AG09309 (cell line): ENCODE results near the gene PTMA.

Source experiments
- DNase-seq: peaks from one replicate; pipeline ENCODE4 v3.0.0-alpha.2; 2010; ENCODE audit warnings: low read depth
- H3K4me3 ChIP-seq: 2 replicates; pipeline ENCODE4 v1.5.1; 2011; ENCODE audit warnings: mild to moderate bottlenecking, low read depth, low read length, moderate library complexity; ENCODE audit not compliant: control insufficient read depth
- TF ChIP-seq, protein P1 (sequence below): IDR thresholded peaks from 2 replicates; pipeline ENCODE4 v1.5.1; 2011; ENCODE audit warnings: mild to moderate bottlenecking, low read depth, low read length, inconsistent platforms; ENCODE audit not compliant: insufficient read depth, control insufficient read depth; ENCODE audit errors: missing control alignments

PTMA gene

DNA sequence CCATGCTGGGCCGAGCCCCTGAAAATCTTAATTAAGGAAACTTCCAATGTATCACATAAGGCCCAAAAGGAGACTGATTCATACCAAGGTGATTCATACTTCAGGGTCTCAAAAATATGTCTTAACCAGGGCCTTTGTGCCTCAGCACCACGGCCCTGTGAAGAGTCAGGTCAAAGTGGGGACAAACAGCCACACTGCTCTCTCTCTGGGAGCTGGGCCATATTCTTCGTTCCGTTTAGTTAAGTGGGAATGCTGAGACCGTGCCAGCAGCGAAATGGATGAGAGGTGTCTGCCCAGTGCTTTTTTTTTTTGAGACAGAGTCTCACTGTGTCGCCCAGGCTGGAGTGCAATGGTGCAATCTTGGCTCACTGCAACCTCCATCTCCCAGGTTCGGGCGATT is 9.3 kb upstream of the PTMA start:
- TF ChIP-seq, protein P1, sequence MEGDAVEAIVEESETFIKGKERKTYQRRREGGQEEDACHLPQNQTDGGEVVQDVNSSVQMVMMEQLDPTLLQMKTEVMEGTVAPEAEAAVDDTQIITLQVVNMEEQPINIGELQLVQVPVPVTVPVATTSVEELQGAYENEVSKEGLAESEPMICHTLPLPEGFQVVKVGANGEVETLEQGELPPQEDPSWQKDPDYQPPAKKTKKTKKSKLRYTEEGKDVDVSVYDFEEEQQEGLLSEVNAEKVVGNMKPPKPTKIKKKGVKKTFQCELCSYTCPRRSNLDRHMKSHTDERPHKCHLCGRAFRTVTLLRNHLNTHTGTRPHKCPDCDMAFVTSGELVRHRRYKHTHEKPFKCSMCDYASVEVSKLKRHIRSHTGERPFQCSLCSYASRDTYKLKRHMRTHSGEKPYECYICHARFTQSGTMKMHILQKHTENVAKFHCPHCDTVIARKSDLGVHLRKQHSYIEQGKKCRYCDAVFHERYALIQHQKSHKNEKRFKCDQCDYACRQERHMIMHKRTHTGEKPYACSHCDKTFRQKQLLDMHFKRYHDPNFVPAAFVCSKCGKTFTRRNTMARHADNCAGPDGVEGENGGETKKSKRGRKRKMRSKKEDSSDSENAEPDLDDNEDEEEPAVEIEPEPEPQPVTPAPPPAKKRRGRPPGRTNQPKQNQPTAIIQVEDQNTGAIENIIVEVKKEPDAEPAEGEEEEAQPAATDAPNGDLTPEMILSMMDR, result no peak
- H3K4me3 ChIP-seq, result no peak overlapping the region
- no peak for DNase-seq

DNA sequence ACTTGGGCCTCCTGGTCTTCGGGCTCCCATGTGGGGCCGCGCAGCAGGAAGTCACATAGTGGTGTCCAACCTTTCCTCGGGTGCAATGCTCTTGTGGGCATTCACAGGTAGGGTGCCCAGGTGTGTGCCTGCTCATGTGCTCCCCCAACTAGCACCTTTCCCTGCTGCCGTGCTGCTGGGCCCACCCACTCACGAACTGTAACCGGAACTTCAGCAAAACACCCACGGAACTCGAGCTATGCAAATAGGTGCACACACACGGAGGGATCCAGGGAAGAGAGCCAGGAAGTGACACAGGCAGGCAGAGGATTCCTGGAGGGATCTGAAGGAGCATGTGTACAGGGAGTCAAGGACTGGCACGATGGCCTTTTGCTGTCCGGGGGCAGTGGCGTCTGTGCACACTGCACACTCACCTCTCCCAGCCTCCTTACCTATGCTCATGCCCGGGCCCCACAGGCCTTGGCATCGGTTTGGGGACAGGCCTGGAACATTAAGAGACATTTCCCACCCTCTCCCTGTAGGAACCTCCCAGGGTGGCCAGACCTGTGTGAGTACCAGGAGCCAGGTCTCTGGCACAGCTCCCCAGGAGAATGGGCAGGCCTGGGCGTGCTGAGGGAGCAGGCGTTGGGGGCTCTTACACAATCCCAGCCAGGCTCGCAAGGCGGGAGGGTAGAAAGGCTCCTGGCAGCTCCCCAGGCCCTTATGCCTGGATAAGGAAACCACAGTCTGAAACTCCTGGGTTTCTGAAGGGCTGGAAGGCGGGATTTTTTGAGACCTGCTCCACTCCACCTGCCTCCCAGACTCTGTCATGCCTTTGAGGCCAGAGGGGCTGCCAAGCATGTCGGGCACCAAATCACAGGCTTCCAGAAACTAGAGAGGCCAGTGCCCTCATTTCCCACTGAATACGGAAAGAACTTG is 6.6 kb upstream of the PTMA start:
- no peak for DNase-seq
- no peak overlapping the region for H3K4me3 ChIP-seq
- TF ChIP-seq, protein P1, result no peak

DNA sequence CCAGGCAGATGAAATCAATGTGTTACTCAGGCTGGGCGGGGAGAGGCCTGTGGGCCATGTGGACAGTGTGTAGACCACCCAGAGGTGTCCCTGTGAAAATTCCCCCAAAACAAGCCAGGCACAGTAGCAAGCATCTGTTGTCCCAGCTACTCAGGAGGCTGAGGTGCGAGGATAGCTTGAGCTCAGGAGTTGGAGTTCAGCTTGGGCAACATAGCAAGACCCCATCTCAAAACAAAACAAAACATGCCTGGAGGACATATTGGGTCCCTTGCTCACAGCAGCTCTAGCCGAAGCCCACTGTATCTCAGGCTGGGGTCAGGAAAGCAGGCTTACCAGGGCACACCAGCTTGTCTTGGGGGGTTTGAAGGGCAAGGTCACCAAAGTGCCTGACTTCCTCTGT is 4.3 kb upstream of the PTMA start:
- TF ChIP-seq, protein P1, result no peak
- DNase-seq, result no peak
- H3K4me3 ChIP-seq, result no peak overlapping the region

DNA sequence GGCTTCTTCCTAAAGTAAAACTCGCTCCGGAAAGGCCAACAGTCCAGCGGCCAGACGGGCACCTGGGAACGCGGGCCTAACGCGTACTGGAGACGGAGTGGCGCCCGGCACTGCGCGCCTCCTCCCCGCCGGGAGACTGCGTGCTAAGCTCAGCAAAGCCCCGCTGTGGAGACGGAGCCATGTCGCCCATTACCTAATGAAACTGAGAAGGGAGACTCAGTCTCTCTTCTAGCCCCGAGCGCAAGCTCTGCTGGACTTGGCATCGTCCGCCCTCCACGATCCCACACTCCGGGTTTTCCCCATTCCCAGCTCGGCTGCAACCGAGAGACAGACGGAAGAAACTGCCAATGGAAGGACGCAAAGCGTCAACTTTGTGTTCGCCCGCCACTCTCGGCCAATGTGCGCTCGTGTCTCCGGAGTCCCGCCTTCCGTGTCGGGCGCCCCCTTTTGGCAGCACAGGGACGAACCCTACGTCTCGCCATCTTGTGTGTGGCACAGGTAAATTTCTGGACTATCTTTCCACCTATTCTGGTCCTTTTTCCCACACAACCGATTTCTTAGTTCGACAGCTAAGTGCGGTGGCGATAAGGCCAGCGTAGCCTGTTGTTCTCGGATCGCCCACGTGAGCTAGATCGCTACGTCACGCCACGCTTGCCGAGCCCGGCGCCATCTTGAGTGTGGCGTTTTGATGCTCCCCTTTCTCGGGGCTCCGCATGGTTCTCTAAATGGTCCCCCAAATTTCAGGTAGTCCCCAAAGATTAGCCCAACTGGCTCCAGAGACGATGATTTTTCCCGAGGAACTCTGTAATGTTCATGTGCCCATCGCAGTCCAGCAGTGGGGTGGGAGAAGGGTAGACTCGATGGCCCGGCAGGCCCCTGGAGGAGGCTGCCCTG is 1.3 kb upstream of the PTMA start:
- peak; percentile 96 for DNase-seq
- H3K4me3 ChIP-seq, result peak overlapping the region; percentile 62
- TF ChIP-seq, protein P1, result peak; percentile 98

DNA sequence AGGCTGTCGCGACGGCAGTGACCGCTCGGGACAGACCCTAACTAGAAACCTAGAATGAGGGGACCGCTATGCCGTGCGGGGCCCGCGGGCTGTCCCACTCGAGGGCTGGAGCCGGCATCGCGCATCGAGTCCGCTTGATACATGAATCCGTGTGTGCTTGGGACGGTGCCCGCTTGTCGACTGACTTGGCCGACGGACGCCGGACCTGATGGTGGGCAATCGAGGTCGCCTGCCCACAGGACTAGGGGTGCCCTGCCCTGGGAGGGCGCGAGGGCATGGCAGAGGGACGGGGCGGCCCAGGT is 749 bp upstream of the PTMA start:
- no peak for DNase-seq
- TF ChIP-seq, protein P1, result no peak
- H3K4me3 ChIP-seq, result peak overlapping the region; percentile 25

DNA sequence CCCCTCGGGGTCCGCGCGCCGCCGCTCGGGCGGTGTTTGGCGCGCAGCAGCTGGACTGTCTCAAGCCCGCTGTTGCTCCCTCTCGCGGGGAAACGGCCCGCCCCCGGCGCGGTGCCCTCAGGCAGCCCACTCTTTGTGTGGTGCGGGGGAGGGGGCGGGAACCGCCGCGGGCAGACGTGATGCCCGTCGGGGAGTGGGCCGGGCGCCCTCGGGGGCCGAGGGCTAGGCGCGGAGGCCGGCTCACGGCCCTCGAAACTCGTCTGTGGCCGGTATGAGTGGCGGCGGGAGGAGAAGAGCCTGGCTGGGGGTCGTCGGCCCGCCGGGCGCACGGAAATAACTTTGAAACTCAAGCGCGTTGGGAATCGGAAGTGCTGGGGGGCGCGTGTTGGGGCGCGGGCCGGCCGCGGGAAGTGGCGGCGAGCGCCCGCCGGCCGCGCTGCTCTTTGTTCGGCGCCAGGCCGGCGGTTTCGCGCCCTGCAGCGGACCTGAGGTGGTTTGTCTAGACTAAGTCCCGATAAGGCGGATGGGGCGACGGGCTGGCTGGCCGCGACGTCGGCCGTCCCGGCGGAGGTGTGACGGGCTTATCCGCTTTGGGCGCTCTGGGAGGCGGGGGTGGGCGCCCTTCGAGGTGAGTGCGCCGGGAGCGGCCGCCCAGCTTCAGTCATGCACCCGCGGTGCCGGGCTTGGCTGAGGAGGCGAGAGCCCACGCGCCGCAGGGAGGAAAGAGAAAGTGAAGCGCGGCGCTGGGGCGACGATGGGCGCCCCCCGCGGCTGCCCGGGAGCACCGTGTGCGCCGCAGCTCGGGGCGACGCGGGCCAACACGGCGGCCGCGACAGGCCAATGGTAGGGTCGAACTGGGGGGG is 679 bp downstream of the PTMA start:
- no peak for DNase-seq
- peak overlapping the region; percentile 76 for H3K4me3 ChIP-seq
- TF ChIP-seq, protein P1, result no peak
